ENCODE results near the gene ATP5ME.
"Not testable (repeated sequence)": the region's sequence is repeated elsewhere in the genome, so short reads cannot be mapped to it uniquely, and the experiment has no call there.

ATP5ME gene

GRCh38 chr4:683247-683897 lies 9.3 kb upstream of the ATP5ME start:
- no peak for DNase-seq

- no peak for DNase-seq
These were observed 8.6 kb upstream of the ATP5ME start for GRCh38 chr4:682490-683172.

GRCh38 chr4:681736-682451 lies 7.8 kb upstream of the ATP5ME start:
- DNase-seq, result no peak

GRCh38 chr4:680928-681645 lies 7.0 kb upstream of the ATP5ME start:
- peak; percentile 70 for DNase-seq

GRCh38 chr4:680551-680927 lies 6.5 kb upstream of the ATP5ME start:
- no peak for DNase-seq

GRCh38 chr4:680091-680490 lies 6.0 kb upstream of the ATP5ME start:
- DNase-seq, result no peak

GRCh38 chr4:679629-680028 lies 5.6 kb upstream of the ATP5ME start:
- DNase-seq, result no peak

- no peak for DNase-seq
These were observed 5.0 kb upstream of the ATP5ME start for GRCh38 chr4:679104-679481.

- no peak for DNase-seq
These were observed 4.4 kb upstream of the ATP5ME start for GRCh38 chr4:678331-679103.

GRCh38 chr4:677431-678293 lies 3.6 kb upstream of the ATP5ME start:
- no peak for DNase-seq

GRCh38 chr4:676871-677235 lies 2.8 kb upstream of the ATP5ME start:
- DNase-seq, result no peak

- DNase-seq, result no peak
These were observed 2.1 kb upstream of the ATP5ME start for GRCh38 chr4:675980-676870.

- DNase-seq, result no peak
These were observed 1.2 kb upstream of the ATP5ME start for GRCh38 chr4:675036-675882.

GRCh38 chr4:673349-674091 lies 556 bp downstream of the ATP5ME start:
- no peak for DNase-seq

GRCh38 chr4:671769-672168 lies 2.3 kb downstream of the ATP5ME start:
- DNase-seq, result no peak

GRCh38 chr4:669806-670559 lies 4.1 kb downstream of the ATP5ME start:
- DNase-seq, result not testable (repeated sequence)

- DNase-seq, result not testable (repeated sequence)
These were observed 5.9 kb downstream of the ATP5ME start for GRCh38 chr4:668219-668618.

GRCh38 chr4:667545-667925 lies 6.5 kb downstream of the ATP5ME start:
- no peak for DNase-seq
